K562 (cell line): Measurements from ENCODE around the gene KIF19. TPM values are rescaled to one million over a fixed set of nuclear protein-coding genes. Genes with fewer than 3 reads are reported as not detected.

Source experiments
- BCOR ChIP-seq: fragments of 450-650 bp; IDR thresholded peaks from 2 replicates; pipeline ENCODE4 v1.6.1; 2016
- CREB1 ChIP-seq, 2 experiments: sonication (generic) in 1 of 2; formaldehyde crosslinking in 1 of 2; IDR thresholded peaks; 2 replicates each; pipeline versions ENCODE4 v1.6.1 to v1.8.0; 2012 to 2022; ENCODE audit warnings: inconsistent platforms in 1 of 2, mild to moderate bottlenecking in 1 of 2, missing genetic modification reagents in 1 of 2, moderate library complexity in 1 of 2
- CTBP1 ChIP-seq: fragments of 450-650 bp; IDR thresholded peaks from 2 replicates; pipeline ENCODE4 v1.6.1; 2016; ENCODE audit warnings: borderline replicate concordance
- CXXC5 ChIP-seq: fragments of 250-450 bp; sonication (Bioruptor Pico); IDR thresholded peaks from 2 replicates; pipeline ENCODE4 v1.8.0; 2022; ENCODE audit warnings: inconsistent platforms, mild to moderate bottlenecking, moderate library complexity
- EGR1 ChIP-seq: fragments of 450-650 bp; conservative IDR thresholded peaks from 2 replicates; pipeline ENCODE4 v1.6.1; 2017; ENCODE audit warnings: mild to moderate bottlenecking
- GABPB1 ChIP-seq: sonication (generic); formaldehyde crosslinking; IDR thresholded peaks from 2 replicates; pipeline ENCODE4 v1.8.0; 2022; ENCODE audit warnings: mild to moderate bottlenecking, missing genetic modification reagents
- KDM1A ChIP-seq, 2 experiments: fragments of 450-650 bp; IDR thresholded peaks; 2 replicates each; pipeline ENCODE4 v1.6.1; 2016; ENCODE audit warnings: mild to moderate bottlenecking in 2 of 2
- L3MBTL2 ChIP-seq: fragments of 450-650 bp; IDR thresholded peaks from 2 replicates; pipeline ENCODE4 v1.6.1; 2016; ENCODE audit warnings: mild to moderate bottlenecking, moderate library complexity
- MEF2D ChIP-seq: conservative IDR thresholded peaks from 2 replicates; pipeline ENCODE4 v1.6.1; 2016; ENCODE audit warnings: low read depth, missing genetic modification characterization, missing compliant biosample characterization
- NRF1 ChIP-seq, 2 experiments: fragments of 450-650 bp; IDR thresholded peaks in 1 of 2; conservative IDR thresholded peaks in 1 of 2; 2 replicates each; pipeline ENCODE4 v1.6.1; 2014; ENCODE audit warnings: mild to moderate bottlenecking in 2 of 2
- POLR3A ChIP-seq: IDR thresholded peaks from 2 replicates; pipeline ENCODE4 v1.6.1; 2011; ENCODE audit warnings: borderline replicate concordance, mild to moderate bottlenecking, moderate library complexity; ENCODE audit not compliant: insufficient read length, insufficient read depth; ENCODE audit errors: extremely low read depth
- PRMT5 ChIP-seq: sonication (generic); formaldehyde crosslinking; IDR thresholded peaks from 2 replicates; pipeline ENCODE4 v1.5.0; 2020; ENCODE audit warnings: missing genetic modification reagents
- SNIP1 ChIP-seq: fragments of 450-650 bp; IDR thresholded peaks from 2 replicates; pipeline ENCODE4 v1.7.1; 2017; ENCODE audit warnings: low read depth, mild to moderate bottlenecking
- ZBTB33 ChIP-seq: sonication (generic); formaldehyde crosslinking; IDR thresholded peaks from 2 replicates; pipeline ENCODE4 v1.8.1; 2023; ENCODE audit warnings: mild to moderate bottlenecking, missing genetic modification reagents
- polyA plus RNA-seq, 8 experiments: library from polyadenylated mRNA; depleted of rRNA in 4 of 8; stranded (reverse) in 5 of 8; unstranded in 3 of 8; fragments of >200 nt; fragmentation: Nextera tagmentation in 2 of 8; fragmentation: Illumina TruSeq in 1 of 8; extraction: Ambion mirVana in 2 of 8; extraction: Trizol in 1 of 8; gene quantifications; 2 replicates each; pipeline versions ENCODE4 v1.2.1 to v1.2.3, GENCODE V29; 2011 to 2014; ENCODE audit warnings: inconsistent platforms in 1 of 8, missing spikeins in 1 of 8
- total RNA-seq, 7 experiments: library from RNA; depleted of rRNA in 6 of 7; stranded (reverse); fragments of >200 nt in 6 of 7; fragmentation: Illumina TruSeq in 2 of 7; extraction: Trizol in 2 of 7; gene quantifications; 2 replicates each; pipeline versions ENCODE4 v1.2.1 to v1.2.3, GENCODE V29; 2011 to 2021; ENCODE audit warnings: low replicate concordance in 1 of 7
- TF ChIP-seq, protein P1 (sequence below): fragments of 200-800 bp; sonication (Bioruptor generic); IDR thresholded peaks from 2 replicates; pipeline ENCODE4 v1.6.1; 2017; ENCODE audit warnings: missing genetic modification characterization, missing compliant biosample characterization
- TF ChIP-seq, protein P2 (sequence below), 3 experiments: IDR thresholded peaks in 2 of 3; conservative IDR thresholded peaks in 1 of 3; 2 replicates each; pipeline ENCODE4 v1.5.1; 2011 to 2012; ENCODE audit warnings: low read length in 3 of 3, mild to moderate bottlenecking in 3 of 3, control low read depth in 2 of 3, improper control_type of control experiment in 1 of 3, inconsistent platforms in 1 of 3, low read depth in 1 of 3, mixed read lengths in 1 of 3, moderate library complexity in 1 of 3; ENCODE audit not compliant: insufficient read depth in 2 of 3

KIF19 gene
- total and polyA plus RNA-seq, 9 of the 15 experiments (the other 6 are each of a cell fraction or from before 2014, with no cell fraction given), result 0.10 TPM; not detected in 8

- TF ChIP-seq, protein P1, sequence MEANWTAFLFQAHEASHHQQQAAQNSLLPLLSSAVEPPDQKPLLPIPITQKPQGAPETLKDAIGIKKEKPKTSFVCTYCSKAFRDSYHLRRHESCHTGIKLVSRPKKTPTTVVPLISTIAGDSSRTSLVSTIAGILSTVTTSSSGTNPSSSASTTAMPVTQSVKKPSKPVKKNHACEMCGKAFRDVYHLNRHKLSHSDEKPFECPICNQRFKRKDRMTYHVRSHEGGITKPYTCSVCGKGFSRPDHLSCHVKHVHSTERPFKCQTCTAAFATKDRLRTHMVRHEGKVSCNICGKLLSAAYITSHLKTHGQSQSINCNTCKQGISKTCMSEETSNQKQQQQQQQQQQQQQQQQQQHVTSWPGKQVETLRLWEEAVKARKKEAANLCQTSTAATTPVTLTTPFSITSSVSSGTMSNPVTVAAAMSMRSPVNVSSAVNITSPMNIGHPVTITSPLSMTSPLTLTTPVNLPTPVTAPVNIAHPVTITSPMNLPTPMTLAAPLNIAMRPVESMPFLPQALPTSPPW, result peak; percentile 46
- TF ChIP-seq MEF2D (no peak), GABPB1 (0 out of 2 replicates have a peak, but pooled peaks have one; percentile 20), PRMT5 (no peak), BCOR (no peak), SNIP1 (no peak), CREB1 (IDR thresholded peaks at IDR 0.05) (no peak), CREB1 (CRISPR knock-in tag; IDR thresholded peaks at IDR 0.05) (peak; percentile 56), KDM1A (IDR thresholded peaks at IDR 0.05) (no peak), CXXC5 (peak; percentile 49), POLR3A (no peak), CTBP1 (peak; percentile 52; the same call in 1 of the 2 replicates), ZBTB33 (CRISPR knock-in tag) (peak; percentile 73; the same call in 1 of the 2 replicates), L3MBTL2 (peak; percentile 81), NRF1 (conservative IDR thresholded peaks at IDR 0.05 in 1 of 2, IDR thresholded peaks at IDR 0.05 in 1 of 2) (peak; percentile 72 to 79), EGR1 (peak; percentile 35)
- TF ChIP-seq, protein P2, sequence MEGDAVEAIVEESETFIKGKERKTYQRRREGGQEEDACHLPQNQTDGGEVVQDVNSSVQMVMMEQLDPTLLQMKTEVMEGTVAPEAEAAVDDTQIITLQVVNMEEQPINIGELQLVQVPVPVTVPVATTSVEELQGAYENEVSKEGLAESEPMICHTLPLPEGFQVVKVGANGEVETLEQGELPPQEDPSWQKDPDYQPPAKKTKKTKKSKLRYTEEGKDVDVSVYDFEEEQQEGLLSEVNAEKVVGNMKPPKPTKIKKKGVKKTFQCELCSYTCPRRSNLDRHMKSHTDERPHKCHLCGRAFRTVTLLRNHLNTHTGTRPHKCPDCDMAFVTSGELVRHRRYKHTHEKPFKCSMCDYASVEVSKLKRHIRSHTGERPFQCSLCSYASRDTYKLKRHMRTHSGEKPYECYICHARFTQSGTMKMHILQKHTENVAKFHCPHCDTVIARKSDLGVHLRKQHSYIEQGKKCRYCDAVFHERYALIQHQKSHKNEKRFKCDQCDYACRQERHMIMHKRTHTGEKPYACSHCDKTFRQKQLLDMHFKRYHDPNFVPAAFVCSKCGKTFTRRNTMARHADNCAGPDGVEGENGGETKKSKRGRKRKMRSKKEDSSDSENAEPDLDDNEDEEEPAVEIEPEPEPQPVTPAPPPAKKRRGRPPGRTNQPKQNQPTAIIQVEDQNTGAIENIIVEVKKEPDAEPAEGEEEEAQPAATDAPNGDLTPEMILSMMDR (IDR thresholded peaks at IDR 0.05 in 2 of 3, conservative IDR thresholded peaks at IDR 0.05 in 1 of 3; ENCODE audit: insufficient read depth in 2 of 3, low read depth in 1 of 3, low read length in 3 of 3), result peak; percentile 14 to 62 (median 39); a peak in 2 of 6 replicates
- TF ChIP-seq, all 486 proteins: peak for 14
Observed at GRCh38 chr17:74351552-74352210, 25.7 kb downstream of the KIF19 start (continued).
